A673 (cell line): ENCODE measurements around the gene SERPINB1.

Experiments used
- EZH2 ChIP-seq: fragments of 200-600 bp; sonication (generic); IDR thresholded peaks from 2 replicates; pipeline ENCODE4 v1.6.1; 2017; ENCODE audit warnings: borderline replicate concordance, low read depth, mild to moderate bottlenecking, mixed read lengths, antibody characterized with exemption, low read length; ENCODE audit not compliant: poor library complexity, severe bottlenecking
- TF ChIP-seq, protein P1 (sequence below): fragments of 300-800, 200-600 bp; sonication (generic); conservative IDR thresholded peaks from 2 replicates; pipeline ENCODE4 v1.5.1; 2017; ENCODE audit warnings: low read depth, mild to moderate bottlenecking, antibody characterized with exemption, low read length, moderate library complexity, mixed read lengths

- TF ChIP-seq, protein P1, sequence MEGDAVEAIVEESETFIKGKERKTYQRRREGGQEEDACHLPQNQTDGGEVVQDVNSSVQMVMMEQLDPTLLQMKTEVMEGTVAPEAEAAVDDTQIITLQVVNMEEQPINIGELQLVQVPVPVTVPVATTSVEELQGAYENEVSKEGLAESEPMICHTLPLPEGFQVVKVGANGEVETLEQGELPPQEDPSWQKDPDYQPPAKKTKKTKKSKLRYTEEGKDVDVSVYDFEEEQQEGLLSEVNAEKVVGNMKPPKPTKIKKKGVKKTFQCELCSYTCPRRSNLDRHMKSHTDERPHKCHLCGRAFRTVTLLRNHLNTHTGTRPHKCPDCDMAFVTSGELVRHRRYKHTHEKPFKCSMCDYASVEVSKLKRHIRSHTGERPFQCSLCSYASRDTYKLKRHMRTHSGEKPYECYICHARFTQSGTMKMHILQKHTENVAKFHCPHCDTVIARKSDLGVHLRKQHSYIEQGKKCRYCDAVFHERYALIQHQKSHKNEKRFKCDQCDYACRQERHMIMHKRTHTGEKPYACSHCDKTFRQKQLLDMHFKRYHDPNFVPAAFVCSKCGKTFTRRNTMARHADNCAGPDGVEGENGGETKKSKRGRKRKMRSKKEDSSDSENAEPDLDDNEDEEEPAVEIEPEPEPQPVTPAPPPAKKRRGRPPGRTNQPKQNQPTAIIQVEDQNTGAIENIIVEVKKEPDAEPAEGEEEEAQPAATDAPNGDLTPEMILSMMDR, result no peak
- no peak for TF ChIP-seq EZH2
Measured at GRCh38 chr6:2834262-2834661, 7.4 kb downstream of the SERPINB1 start.
